GM23338 (cell line): ENCODE results near the gene ZFP36L1. TPM values are rescaled to one million over a fixed set of nuclear protein-coding genes. Genes with fewer than 3 reads are reported as not detected.

ENCODE experiments used
- ATAC-seq: fragments of 200-7000 bp; cut with Tn5 transposase; 3 replicates; pipeline ENCODE4 v1.9.1; 2020
- DNase-seq: peaks from one replicate; pipeline ENCODE4 v3.0.0-alpha.2; 2015; ENCODE audit warnings: low spot score
- H2AFZ ChIP-seq: fragments of 200-600 bp; sonication (generic); 2 replicates; pipeline ENCODE4 v1.8.0; 2016; ENCODE audit warnings: antibody characterized with exemption, mild to moderate bottlenecking, moderate library complexity
- H3F3A ChIP-seq: fragments of 200-600 bp; sonication (generic); replicated peaks from 2 replicates; pipeline ENCODE4 v1.8.0; 2017; ENCODE audit warnings: antibody characterized with exemption, mixed run types, low read depth
- H3K27ac ChIP-seq: fragments of 200-600 bp; sonication (generic); 2 replicates; pipeline ENCODE4 v1.6.1; 2016; ENCODE audit warnings: low read depth
- H3K27me3 ChIP-seq: fragments of 200-600 bp; sonication (generic); 2 replicates; pipeline ENCODE4 v1.8.0; 2016; ENCODE audit warnings: mild to moderate bottlenecking, mixed run types, moderate library complexity; ENCODE audit not compliant: insufficient read depth
- H3K36me3 ChIP-seq: fragments of 200-600 bp; sonication (generic); 2 replicates; pipeline ENCODE4 v1.8.0; 2016; ENCODE audit warnings: mild to moderate bottlenecking; ENCODE audit not compliant: insufficient read depth
- H3K4me1 ChIP-seq: fragments of 200-600 bp; sonication (generic); 2 replicates; pipeline ENCODE4 v1.8.0; 2016; ENCODE audit warnings: mild to moderate bottlenecking, moderate library complexity; ENCODE audit not compliant: insufficient read depth
- H3K4me2 ChIP-seq: fragments of 200-600 bp; sonication (generic); 2 replicates; pipeline ENCODE4 v1.7.1; 2017; ENCODE audit warnings: mixed run types
- H3K4me3 ChIP-seq: fragments of 200-600 bp; sonication (generic); 2 replicates; pipeline ENCODE4 v1.6.1; 2016; ENCODE audit warnings: mixed run types
- H3K79me2 ChIP-seq: fragments of 200-600 bp; sonication (generic); replicated peaks from 2 replicates; pipeline ENCODE4 v1.8.0; 2017; ENCODE audit warnings: mild to moderate bottlenecking; ENCODE audit not compliant: insufficient read depth
- H3K9me2 ChIP-seq: fragments of 200-600 bp; sonication (generic); 2 replicates; pipeline ENCODE4 v1.8.0; 2017; ENCODE audit not compliant: insufficient read depth
- H4K20me1 ChIP-seq: fragments of 200-600 bp; sonication (generic); replicated peaks from 2 replicates; pipeline ENCODE4 v1.8.0; 2017; ENCODE audit warnings: mild to moderate bottlenecking; ENCODE audit not compliant: insufficient read depth
- H3K27ac Mint-ChIP-seq: 2 replicates; pipeline ENCODE4 v1.8.0; 2020; ENCODE audit warnings: inconsistent platforms, mild to moderate bottlenecking, moderate library complexity, mixed read lengths
- H3K27me3 Mint-ChIP-seq: 3 replicates; pipeline ENCODE4 v1.8.0; 2022; ENCODE audit warnings: low read depth, mild to moderate bottlenecking, moderate library complexity, mixed read lengths, inconsistent platforms; ENCODE audit not compliant: insufficient read depth, poor library complexity
- H3K36me3 Mint-ChIP-seq: 3 replicates; pipeline ENCODE4 v1.8.0; 2021; ENCODE audit warnings: low read depth, mild to moderate bottlenecking, inconsistent platforms, moderate library complexity, mixed read lengths
- H3K4me1 Mint-ChIP-seq: 3 replicates; pipeline ENCODE4 v1.8.0; 2020; ENCODE audit warnings: mild to moderate bottlenecking, inconsistent platforms, mixed read lengths
- H3K4me3 Mint-ChIP-seq: 3 replicates; pipeline ENCODE4 v1.8.0; 2021; ENCODE audit warnings: moderate library complexity, mild to moderate bottlenecking, inconsistent platforms, mixed read lengths
- H3K9me3 Mint-ChIP-seq: 3 replicates; pipeline ENCODE4 v1.8.0; 2020; ENCODE audit warnings: moderate library complexity, mild to moderate bottlenecking, inconsistent platforms, mixed read lengths
- CREB1 ChIP-seq: fragments of 250-450 bp; sonication (Bioruptor Pico); IDR thresholded peaks from 2 replicates; pipeline ENCODE4 v1.5.0; 2020; ENCODE audit warnings: low read depth, mild to moderate bottlenecking, moderate library complexity
- EZH2 ChIP-seq: fragments of 200-600 bp; sonication (generic); IDR thresholded peaks from one replicate; pipeline ENCODE4 v1.8.0; 2017; ENCODE audit warnings: antibody characterized with exemption, mild to moderate bottlenecking, low read depth; ENCODE audit not compliant: unreplicated experiment
- EZH2phosphoT487 ChIP-seq: fragments of 200-600 bp; sonication (generic); IDR thresholded peaks from one replicate; pipeline ENCODE4 v1.8.1; 2018; ENCODE audit warnings: antibody characterized with exemption; ENCODE audit not compliant: unreplicated experiment
- JUNB ChIP-seq: IDR thresholded peaks from one replicate; pipeline ENCODE4 v1.6.1; 2016; ENCODE audit warnings: antibody characterized with exemption; ENCODE audit not compliant: unreplicated experiment
- NANOG ChIP-seq: IDR thresholded peaks from 2 replicates; pipeline ENCODE4 v1.6.1; 2016; ENCODE audit warnings: antibody characterized with exemption, borderline replicate concordance
- POLR2AphosphoS5 ChIP-seq: IDR thresholded peaks from 2 replicates; pipeline ENCODE4 v1.6.1; 2016; ENCODE audit warnings: antibody characterized with exemption, low read depth
- ZNF114 ChIP-seq: fragments of 250-450 bp; sonication (Bioruptor Pico); IDR thresholded peaks from 2 replicates; pipeline ENCODE4 v1.5.0; 2020; ENCODE audit warnings: mild to moderate bottlenecking, moderate library complexity
- ZNF331 ChIP-seq: fragments of 250-450 bp; sonication (Bioruptor Pico); IDR thresholded peaks from 2 replicates; pipeline ENCODE4 v1.5.0; 2020; ENCODE audit warnings: low read depth, mild to moderate bottlenecking, moderate library complexity
- polyA plus RNA-seq: library from polyadenylated mRNA; unstranded; fragments of >200 nt; fragmentation: Nextera tagmentation; extraction: Ambion mirVana; gene quantifications from 2 replicates; pipeline ENCODE4 v1.2.1, GENCODE V29; 2016
- total RNA-seq: library from RNA; depleted of rRNA; stranded (reverse); fragments of >200 nt; shearing (Covaris generic); gene quantifications from 2 replicates; pipeline ENCODE4 v1.2.3, GENCODE V29; 2014
- TF ChIP-seq, protein P1 (sequence below): IDR thresholded peaks from 2 replicates; pipeline ENCODE4 v1.6.1; 2016; ENCODE audit warnings: antibody characterized with exemption
- TF ChIP-seq, protein P2 (sequence below): fragments of 250-450 bp; sonication (Bioruptor Pico); IDR thresholded peaks from 2 replicates; pipeline ENCODE4 v1.5.0; 2020; ENCODE audit warnings: mild to moderate bottlenecking, moderate library complexity
- TF ChIP-seq, protein P3 (sequence below): IDR thresholded peaks from one replicate; pipeline ENCODE4 v1.6.1; 2018; ENCODE audit warnings: antibody characterized with exemption; ENCODE audit not compliant: unreplicated experiment

The ZFP36L1 gene
- total and polyA plus RNA-seq, 2 experiments from 2014 or later: 148 to 382 TPM

DNA sequence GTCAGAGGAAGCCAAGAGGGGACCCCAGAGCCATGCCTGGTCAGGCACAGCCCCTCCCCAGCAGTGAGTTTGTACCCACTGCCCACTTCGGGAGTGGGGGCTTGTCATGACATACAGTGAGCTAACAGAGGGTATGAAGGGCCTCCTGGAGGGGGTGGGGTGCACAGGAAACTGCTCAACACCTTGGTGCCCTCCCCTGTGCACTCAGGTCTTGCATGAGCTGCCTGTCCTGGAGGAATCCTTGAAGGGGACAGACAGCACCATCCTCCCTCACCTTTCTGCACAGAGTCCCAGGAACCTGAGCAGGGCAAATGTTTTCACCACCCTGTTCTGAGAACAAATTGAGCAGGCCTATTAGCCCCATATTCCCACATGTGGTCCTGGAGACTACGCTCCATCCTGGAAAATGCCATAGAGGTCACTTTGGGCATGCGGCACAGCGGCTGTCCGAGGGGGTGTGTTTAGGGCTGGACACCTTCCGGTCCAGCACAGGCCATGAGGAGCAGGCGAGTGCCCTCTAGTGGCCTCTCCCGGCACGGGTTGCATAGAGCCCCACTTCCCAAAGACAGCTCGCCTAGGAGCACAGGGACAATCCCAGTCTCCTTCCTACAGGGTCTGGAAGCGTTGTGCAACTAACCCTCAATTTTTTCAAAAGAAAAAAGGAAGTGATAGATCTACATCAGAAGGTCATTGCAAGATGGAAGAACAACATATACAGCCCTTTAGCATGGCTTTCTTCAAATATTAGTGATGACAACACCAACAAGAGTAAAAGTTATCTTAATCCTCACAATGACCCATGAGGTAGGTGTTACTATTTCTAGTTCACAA is 31.9 kb upstream of the ZFP36L1 start (continued):
- TF ChIP-seq, protein P1, sequence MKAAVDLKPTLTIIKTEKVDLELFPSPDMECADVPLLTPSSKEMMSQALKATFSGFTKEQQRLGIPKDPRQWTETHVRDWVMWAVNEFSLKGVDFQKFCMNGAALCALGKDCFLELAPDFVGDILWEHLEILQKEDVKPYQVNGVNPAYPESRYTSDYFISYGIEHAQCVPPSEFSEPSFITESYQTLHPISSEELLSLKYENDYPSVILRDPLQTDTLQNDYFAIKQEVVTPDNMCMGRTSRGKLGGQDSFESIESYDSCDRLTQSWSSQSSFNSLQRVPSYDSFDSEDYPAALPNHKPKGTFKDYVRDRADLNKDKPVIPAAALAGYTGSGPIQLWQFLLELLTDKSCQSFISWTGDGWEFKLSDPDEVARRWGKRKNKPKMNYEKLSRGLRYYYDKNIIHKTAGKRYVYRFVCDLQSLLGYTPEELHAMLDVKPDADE: peak; percentile 56; the same call in 1 of the 2 replicates
- TF ChIP-seq ZNF331 (CRISPR knock-in tag) (no peak), NANOG (no peak), ZNF114 (no peak), JUNB (no peak)

DNA sequence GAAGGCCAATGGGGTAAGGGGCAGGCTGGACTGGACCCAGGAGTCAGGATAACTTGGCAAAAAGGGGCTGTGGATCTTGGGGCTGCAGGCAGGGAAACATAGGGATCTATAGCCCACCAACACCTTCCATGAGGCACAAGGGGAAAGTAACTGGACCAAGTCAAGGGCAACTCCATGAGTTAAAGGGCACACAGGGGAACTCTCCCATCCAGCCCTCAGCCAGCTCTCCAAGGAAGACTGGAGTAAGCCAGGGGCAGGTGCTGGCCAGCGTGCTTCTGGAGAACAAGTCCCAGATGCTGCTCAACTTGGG is 31.3 kb upstream of the ZFP36L1 start:
- 0 out of 2 replicates have a peak, but pooled peaks cover 4% of the 10 kb centered on the region for H3F3A ChIP-seq
- H3K9me2 ChIP-seq: no peaks in the 10 kb centered on the region
- H3K27ac ChIP-seq: no peak overlapping the region
- Mint-ChIP-seq H3K4me3 (no peak overlapping the region), H3K27ac (no peak overlapping the region), H3K36me3 (no peaks in the 10 kb centered on the region), H3K4me1 (peaks cover 19% of the 10 kb centered on the region), H3K27me3 (peaks cover 4% of the 10 kb centered on the region), H3K9me3 (no peaks in the 10 kb centered on the region)
- no peaks in the 10 kb centered on the region for H3K36me3 ChIP-seq
- peaks cover 8% of the 10 kb centered on the region; the same call in 1 of the 2 replicates for H3K4me1 ChIP-seq
- H3K4me2 ChIP-seq: no peak overlapping the region
- H4K20me1 ChIP-seq: no peaks in the 10 kb centered on the region
- peak overlapping the region; percentile 98; the same call in 1 of the 2 replicates for H2AFZ ChIP-seq
- no peaks in the 10 kb centered on the region for H3K27me3 ChIP-seq
- no peak overlapping the region for H3K4me3 ChIP-seq
- H3K79me2 ChIP-seq: no peaks in the 10 kb centered on the region
- ATAC-seq (no peak), DNase-seq (no peak)
- no peak for TF ChIP-seq CREB1
- no peak for TF ChIP-seq ZNF114
- no peak for TF ChIP-seq ZNF331 (CRISPR knock-in tag)
- TF ChIP-seq, protein P1: no peak
- no peak for TF ChIP-seq EZH2phosphoT487
- TF ChIP-seq EZH2: no peak
- TF ChIP-seq, protein P2, sequence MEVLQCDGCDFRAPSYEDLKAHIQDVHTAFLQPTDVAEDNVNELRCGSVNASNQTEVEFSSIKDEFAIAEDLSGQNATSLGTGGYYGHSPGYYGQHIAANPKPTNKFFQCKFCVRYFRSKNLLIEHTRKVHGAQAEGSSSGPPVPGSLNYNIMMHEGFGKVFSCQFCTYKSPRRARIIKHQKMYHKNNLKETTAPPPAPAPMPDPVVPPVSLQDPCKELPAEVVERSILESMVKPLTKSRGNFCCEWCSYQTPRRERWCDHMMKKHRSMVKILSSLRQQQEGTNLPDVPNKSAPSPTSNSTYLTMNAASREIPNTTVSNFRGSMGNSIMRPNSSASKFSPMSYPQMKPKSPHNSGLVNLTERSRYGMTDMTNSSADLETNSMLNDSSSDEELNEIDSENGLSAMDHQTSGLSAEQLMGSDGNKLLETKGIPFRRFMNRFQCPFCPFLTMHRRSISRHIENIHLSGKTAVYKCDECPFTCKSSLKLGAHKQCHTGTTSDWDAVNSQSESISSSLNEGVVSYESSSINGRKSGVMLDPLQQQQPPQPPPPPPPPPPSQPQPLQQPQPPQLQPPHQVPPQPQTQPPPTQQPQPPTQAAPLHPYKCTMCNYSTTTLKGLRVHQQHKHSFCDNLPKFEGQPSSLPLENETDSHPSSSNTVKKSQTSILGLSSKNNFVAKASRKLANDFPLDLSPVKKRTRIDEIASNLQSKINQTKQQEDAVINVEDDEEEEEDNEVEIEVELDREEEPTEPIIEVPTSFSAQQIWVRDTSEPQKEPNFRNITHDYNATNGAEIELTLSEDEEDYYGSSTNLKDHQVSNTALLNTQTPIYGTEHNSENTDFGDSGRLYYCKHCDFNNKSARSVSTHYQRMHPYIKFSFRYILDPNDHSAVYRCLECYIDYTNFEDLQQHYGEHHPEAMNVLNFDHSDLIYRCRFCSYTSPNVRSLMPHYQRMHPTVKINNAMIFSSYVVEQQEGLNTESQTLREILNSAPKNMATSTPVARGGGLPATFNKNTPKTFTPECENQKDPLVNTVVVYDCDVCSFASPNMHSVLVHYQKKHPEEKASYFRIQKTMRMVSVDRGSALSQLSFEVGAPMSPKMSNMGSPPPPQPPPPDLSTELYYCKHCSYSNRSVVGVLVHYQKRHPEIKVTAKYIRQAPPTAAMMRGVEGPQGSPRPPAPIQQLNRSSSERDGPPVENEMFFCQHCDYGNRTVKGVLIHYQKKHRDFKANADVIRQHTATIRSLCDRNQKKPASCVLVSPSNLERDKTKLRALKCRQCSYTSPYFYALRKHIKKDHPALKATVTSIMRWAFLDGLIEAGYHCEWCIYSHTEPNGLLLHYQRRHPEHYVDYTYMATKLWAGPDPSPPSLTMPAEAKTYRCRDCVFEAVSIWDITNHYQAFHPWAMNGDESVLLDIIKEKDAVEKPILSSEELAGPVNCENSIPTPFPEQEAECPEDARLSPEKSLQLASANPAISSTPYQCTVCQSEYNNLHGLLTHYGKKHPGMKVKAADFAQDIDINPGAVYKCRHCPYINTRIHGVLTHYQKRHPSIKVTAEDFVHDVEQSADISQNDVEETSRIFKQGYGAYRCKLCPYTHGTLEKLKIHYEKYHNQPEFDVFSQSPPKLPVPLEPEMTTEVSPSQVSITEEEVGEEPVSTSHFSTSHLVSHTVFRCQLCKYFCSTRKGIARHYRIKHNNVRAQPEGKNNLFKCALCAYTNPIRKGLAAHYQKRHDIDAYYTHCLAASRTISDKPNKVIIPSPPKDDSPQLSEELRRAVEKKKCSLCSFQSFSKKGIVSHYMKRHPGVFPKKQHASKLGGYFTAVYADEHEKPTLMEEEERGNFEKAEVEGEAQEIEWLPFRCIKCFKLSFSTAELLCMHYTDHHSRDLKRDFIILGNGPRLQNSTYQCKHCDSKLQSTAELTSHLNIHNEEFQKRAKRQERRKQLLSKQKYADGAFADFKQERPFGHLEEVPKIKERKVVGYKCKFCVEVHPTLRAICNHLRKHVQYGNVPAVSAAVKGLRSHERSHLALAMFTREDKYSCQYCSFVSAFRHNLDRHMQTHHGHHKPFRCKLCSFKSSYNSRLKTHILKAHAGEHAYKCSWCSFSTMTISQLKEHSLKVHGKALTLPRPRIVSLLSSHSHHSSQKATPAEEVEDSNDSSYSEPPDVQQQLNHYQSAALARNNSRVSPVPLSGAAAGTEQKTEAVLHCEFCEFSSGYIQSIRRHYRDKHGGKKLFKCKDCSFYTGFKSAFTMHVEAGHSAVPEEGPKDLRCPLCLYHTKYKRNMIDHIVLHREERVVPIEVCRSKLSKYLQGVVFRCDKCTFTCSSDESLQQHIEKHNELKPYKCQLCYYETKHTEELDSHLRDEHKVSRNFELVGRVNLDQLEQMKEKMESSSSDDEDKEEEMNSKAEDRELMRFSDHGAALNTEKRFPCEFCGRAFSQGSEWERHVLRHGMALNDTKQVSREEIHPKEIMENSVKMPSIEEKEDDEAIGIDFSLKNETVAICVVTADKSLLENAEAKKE: no peak
- TF ChIP-seq, protein P3, sequence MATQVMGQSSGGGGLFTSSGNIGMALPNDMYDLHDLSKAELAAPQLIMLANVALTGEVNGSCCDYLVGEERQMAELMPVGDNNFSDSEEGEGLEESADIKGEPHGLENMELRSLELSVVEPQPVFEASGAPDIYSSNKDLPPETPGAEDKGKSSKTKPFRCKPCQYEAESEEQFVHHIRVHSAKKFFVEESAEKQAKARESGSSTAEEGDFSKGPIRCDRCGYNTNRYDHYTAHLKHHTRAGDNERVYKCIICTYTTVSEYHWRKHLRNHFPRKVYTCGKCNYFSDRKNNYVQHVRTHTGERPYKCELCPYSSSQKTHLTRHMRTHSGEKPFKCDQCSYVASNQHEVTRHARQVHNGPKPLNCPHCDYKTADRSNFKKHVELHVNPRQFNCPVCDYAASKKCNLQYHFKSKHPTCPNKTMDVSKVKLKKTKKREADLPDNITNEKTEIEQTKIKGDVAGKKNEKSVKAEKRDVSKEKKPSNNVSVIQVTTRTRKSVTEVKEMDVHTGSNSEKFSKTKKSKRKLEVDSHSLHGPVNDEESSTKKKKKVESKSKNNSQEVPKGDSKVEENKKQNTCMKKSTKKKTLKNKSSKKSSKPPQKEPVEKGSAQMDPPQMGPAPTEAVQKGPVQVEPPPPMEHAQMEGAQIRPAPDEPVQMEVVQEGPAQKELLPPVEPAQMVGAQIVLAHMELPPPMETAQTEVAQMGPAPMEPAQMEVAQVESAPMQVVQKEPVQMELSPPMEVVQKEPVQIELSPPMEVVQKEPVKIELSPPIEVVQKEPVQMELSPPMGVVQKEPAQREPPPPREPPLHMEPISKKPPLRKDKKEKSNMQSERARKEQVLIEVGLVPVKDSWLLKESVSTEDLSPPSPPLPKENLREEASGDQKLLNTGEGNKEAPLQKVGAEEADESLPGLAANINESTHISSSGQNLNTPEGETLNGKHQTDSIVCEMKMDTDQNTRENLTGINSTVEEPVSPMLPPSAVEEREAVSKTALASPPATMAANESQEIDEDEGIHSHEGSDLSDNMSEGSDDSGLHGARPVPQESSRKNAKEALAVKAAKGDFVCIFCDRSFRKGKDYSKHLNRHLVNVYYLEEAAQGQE: no peak
- TF ChIP-seq POLR2AphosphoS5: no peak
- TF ChIP-seq NANOG: no peak
